Loucy (cell line): ENCODE data around the gene AP3D1.

ENCODE experiments used
- H2AFZ ChIP-seq: fragments of 200-600 bp; sonication (generic); 2 replicates; pipeline ENCODE4 v1.6.0; 2016; ENCODE audit warnings: antibody characterized with exemption, mild to moderate bottlenecking, low read length, moderate library complexity
- H3F3A ChIP-seq: fragments of 200-600 bp; 2 replicates; pipeline ENCODE4 v1.6.0; 2016; ENCODE audit warnings: antibody characterized with exemption, low read depth, mild to moderate bottlenecking
- H3K27me3 ChIP-seq: fragments of 200-600 bp; sonication (generic); 2 replicates; pipeline ENCODE4 v1.6.1; 2014; ENCODE audit warnings: low read length, mild to moderate bottlenecking; ENCODE audit not compliant: insufficient read depth, poor library complexity, severe bottlenecking
- H3K36me3 ChIP-seq: fragments of 200-600 bp; sonication (generic); 2 replicates; pipeline ENCODE4 v1.6.1; 2016; ENCODE audit warnings: low read length; ENCODE audit not compliant: insufficient read depth
- H3K4me1 ChIP-seq: fragments of 200-600 bp; sonication (generic); 2 replicates; pipeline ENCODE4 v1.5.1; 2014; ENCODE audit warnings: low read length, mild to moderate bottlenecking; ENCODE audit not compliant: insufficient read depth, poor library complexity, severe bottlenecking
- H3K4me2 ChIP-seq: fragments of 200-600 bp; sonication (generic); 2 replicates; pipeline ENCODE4 v1.6.0; 2014; ENCODE audit warnings: antibody characterized with exemption, low read length, low read depth, mild to moderate bottlenecking; ENCODE audit not compliant: poor library complexity, severe bottlenecking
- H3K4me3 ChIP-seq: fragments of 200-600 bp; sonication (generic); 2 replicates; pipeline ENCODE4 v1.5.1; 2014; ENCODE audit warnings: low read length, mild to moderate bottlenecking, mixed read lengths; ENCODE audit not compliant: poor library complexity, severe bottlenecking
- H3K79me2 ChIP-seq: fragments of 200-600 bp; sonication (generic); 2 replicates; pipeline ENCODE4 v1.6.1; 2014; ENCODE audit warnings: low read length; ENCODE audit not compliant: insufficient read depth
- H3K9ac ChIP-seq: fragments of 200-600 bp; sonication (generic); 2 replicates; pipeline ENCODE4 v1.6.0; 2014; ENCODE audit warnings: mild to moderate bottlenecking, low read depth, low read length, moderate library complexity; ENCODE audit not compliant: poor library complexity, severe bottlenecking
- H3K9me2 ChIP-seq: fragments of 200-600 bp; sonication (generic); replicated peaks from 2 replicates; pipeline ENCODE4 v1.6.1; 2016; ENCODE audit warnings: low read depth, low read length, mixed read lengths
- H3K9me3 ChIP-seq: fragments of 200-600 bp; sonication (generic); 2 replicates; pipeline ENCODE4 v1.6.1; 2014; ENCODE audit warnings: mild to moderate bottlenecking, antibody characterized with exemption, low read length, low read depth; ENCODE audit not compliant: insufficient read depth
- H4K20me1 ChIP-seq: fragments of 200-600 bp; sonication (generic); 2 replicates; pipeline ENCODE4 v1.6.0; 2014; ENCODE audit warnings: antibody characterized with exemption, low read length, mild to moderate bottlenecking; ENCODE audit not compliant: insufficient read depth, poor library complexity, severe bottlenecking
- CTCF ChIP-seq: fragments of 200-600 bp; sonication (generic); conservative IDR thresholded peaks from 2 replicates; pipeline ENCODE4 v1.5.1; 2014; ENCODE audit warnings: mild to moderate bottlenecking, antibody characterized with exemption, low read length
- EZH2phosphoT487 ChIP-seq: fragments of 200-600 bp; IDR thresholded peaks from 2 replicates; pipeline ENCODE4 v1.6.1; 2018; ENCODE audit warnings: antibody characterized with exemption, mild to moderate bottlenecking, moderate library complexity, borderline replicate concordance

Gene AP3D1

GRCh38 chr19:2154587-2155075 is 3.3 kb upstream of the AP3D1 start:
- no peak overlapping the region for H3K4me3 ChIP-seq
- H3K9me2 ChIP-seq = no peaks in the 10 kb centered on the region
- no peaks in the 10 kb centered on the region for H3K36me3 ChIP-seq
- H3K4me1 ChIP-seq = peaks cover 16% of the 10 kb centered on the region
- H2AFZ ChIP-seq = no peak overlapping the region
- no peak overlapping the region for H3K4me2 ChIP-seq
- no peaks in the 10 kb centered on the region for H3F3A ChIP-seq
- no peak for TF ChIP-seq EZH2phosphoT487
- no peak for TF ChIP-seq CTCF
- no peaks in the 10 kb centered on the region for H3K27me3 ChIP-seq
- no peaks in the 10 kb centered on the region for H3K9me3 ChIP-seq
- peaks cover 16% of the 10 kb centered on the region for H3K79me2 ChIP-seq
- H4K20me1 ChIP-seq = peaks cover 14% of the 10 kb centered on the region
- H3K9ac ChIP-seq = no peak overlapping the region

DNA sequence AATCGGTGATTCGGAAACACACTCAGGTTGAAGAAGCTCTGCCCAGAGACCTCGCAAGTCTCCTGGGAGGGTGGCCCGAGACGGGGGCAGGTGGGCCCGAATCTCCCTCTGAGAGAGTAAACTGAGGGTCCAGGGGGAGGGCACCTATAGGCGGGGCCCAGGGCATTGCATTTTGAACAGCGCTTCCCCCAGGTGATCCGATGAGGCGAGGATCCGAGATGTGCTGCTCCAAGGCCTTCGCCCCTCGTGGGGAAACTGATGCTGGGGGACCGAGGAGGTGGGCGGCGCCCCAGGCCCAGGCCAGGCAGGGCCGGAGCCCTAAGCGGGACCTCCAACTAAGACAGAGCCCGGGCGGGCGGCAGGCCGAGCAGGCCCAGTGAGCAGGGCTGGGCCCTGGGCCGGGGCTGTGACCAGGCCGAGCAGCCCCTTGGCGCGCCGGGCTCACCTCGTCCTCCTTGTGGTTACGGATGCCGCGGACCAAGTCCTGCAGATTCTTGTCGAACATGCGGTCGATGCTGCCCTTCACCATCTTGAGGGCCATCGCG is 500 bp downstream of the AP3D1 start:
- peaks cover 36% of the 10 kb centered on the region for H3K4me1 ChIP-seq
- H3F3A ChIP-seq = no peaks in the 10 kb centered on the region
- H3K27me3 ChIP-seq = no peaks in the 10 kb centered on the region
- no peaks in the 10 kb centered on the region for H3K36me3 ChIP-seq
- H3K9ac ChIP-seq = peak overlapping the region; percentile 99
- no peak overlapping the region; the same call in 1 of the 2 replicates for H2AFZ ChIP-seq
- no peaks in the 10 kb centered on the region for H3K9me3 ChIP-seq
- peak overlapping the region; percentile 100 for H3K4me3 ChIP-seq
- H4K20me1 ChIP-seq = peaks cover 35% of the 10 kb centered on the region
- peak overlapping the region; percentile 94 for H3K4me2 ChIP-seq
- no peak for TF ChIP-seq CTCF
- TF ChIP-seq EZH2phosphoT487 = no peak
- no peaks in the 10 kb centered on the region for H3K9me2 ChIP-seq
- peaks cover 53% of the 10 kb centered on the region for H3K79me2 ChIP-seq

- Histone ChIP-seq H3K9me2 (no peaks in the 10 kb centered on the region), H3K9me3 (no peaks in the 10 kb centered on the region), H3K36me3 (no peaks in the 10 kb centered on the region), H4K20me1 (peaks cover 42% of the 10 kb centered on the region), H2AFZ (no peak overlapping the region), H3K4me2 (peak overlapping the region; percentile 94), H3K9ac (peak overlapping the region; percentile 99), H3K4me3 (peak overlapping the region; percentile 100), H3K79me2 (peaks cover 60% of the 10 kb centered on the region), H3F3A (no peaks in the 10 kb centered on the region), H3K4me1 (peaks cover 36% of the 10 kb centered on the region), H3K27me3 (no peaks in the 10 kb centered on the region)
- TF ChIP-seq EZH2phosphoT487 (no peak), CTCF (no peak)
These were observed 1.2 kb downstream of the AP3D1 start for GRCh38 chr19:2149980-2150793.
